ENCODE data around the gene SSTR1.

The SSTR1 gene

DNA sequence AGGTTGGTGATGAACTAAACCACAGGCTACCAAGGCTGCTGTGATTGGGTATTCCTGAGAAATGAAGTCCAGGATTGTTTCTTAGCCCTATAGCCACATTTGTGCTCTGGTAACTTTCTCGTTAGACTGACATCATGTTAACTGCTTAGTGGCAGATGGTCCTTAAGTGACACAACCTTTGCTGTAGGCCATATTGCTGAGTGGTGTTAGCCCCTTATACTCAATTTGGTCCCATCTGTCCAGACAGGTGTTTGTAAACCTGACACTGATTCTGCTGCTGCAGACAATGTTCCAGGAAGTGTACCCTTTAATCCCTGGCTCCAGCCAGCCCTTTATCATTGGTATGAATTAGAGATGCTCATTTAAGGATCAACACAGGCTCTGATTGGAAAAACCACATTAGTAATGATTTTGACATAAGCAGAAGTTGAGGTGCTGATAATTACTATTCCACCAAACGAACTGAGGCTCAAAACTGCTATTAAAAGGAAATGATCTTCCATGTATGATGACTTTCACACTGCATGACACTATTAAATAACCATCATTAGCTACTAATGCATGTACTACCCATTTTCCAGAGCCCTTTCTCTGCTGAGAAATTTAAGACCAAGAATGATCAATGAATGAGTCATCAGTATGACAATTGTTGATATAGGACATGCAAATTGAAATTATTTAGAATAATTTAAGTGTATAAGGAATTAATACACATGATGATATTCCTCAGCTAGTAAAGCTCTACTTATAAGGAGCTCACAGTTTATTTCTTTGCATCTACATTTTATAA, 3.6 kb upstream of the SSTR1 start:
- no peak for DNase-seq

- DNase-seq: no peak
Measured at GRCh38 chr14:38204719-38205115, 3.0 kb upstream of the SSTR1 start.

DNA sequence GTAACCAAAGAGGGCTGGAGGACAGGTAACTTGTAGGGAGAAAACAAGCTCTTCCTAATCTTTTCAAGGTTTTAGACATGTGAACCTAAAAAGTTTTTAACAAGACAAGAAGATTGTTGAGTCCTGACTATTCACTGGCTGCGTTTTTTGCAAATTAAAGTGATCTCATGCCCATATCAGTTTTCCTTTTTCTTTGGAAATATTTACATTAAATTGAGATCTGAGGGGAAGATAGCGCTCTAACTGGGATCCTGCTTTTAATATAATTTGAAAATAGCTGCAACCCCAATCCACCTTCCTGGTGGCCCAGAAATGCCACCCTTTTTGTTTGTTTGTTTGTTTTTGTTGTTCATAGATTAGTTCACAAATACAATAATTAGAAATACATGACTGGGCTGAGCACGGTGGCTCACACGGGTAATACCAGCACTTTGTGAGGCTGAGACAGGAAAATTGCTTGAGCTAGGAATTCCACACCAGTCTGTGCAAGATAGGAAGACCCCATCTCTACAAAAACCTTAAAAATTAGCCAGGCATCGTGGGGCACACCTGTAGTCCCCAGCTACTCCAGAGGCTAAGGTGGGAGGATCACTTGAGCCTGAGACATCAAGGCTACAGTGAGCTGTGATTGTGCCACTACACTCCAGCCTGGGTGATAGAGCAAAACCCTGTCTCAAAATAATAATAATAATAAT, 2.4 kb upstream of the SSTR1 start:
- no peak for DNase-seq

DNA sequence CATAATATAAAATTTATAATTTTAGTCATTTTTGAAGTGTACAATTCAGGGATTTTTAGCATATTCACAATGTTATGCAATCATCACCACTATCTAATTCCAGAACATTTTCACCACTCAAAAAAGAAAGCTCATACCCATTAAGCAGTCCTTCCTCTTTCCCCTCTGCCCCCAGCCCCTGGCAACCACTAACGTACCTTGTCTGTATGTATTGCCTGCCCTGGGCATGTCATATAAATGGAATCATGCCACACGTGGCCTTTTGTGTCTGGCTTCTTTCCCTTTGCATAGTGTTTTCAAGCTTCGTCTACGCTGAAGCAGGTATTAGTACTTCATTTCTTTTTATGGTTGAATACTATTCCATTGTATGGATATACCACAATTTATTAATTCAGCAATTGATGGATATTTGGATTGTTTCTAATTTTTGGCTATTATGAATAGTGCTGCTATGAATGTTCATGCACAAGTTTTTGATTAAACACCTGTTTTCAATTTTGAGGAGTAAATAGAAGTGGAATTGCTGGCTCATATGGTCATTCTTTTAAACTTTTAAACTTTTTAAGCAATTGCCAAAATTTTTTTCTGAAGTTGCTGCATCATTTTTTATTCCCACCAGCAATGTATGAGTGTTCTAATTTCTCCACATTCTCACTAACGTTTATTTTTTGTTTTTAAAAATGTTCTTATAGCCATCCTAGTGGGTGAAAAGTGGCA, 1.6 kb upstream of the SSTR1 start:
- no peak for DNase-seq

GRCh38 chr14:38206689-38207376, 871 bp upstream of the SSTR1 start:
- DNase-seq: no peak

DNA sequence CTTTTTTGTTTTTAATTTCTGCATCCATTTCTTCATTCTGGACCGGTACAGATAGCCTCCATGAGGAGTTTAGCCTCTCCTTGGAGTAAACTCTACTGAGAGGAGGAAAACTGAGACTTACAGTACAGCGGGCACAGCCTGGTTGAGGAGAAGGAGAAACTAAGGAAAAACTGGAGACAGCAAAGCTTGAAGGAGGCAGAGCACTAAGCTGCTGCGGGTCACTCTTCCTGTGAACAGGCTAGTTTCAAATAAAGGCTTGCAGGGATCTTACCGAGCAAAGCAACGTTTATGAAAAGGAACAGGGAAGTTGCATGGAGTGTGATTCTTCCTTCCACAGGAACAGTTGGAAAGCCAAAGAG, 348 bp upstream of the SSTR1 start:
- DNase-seq: no peak

DNA sequence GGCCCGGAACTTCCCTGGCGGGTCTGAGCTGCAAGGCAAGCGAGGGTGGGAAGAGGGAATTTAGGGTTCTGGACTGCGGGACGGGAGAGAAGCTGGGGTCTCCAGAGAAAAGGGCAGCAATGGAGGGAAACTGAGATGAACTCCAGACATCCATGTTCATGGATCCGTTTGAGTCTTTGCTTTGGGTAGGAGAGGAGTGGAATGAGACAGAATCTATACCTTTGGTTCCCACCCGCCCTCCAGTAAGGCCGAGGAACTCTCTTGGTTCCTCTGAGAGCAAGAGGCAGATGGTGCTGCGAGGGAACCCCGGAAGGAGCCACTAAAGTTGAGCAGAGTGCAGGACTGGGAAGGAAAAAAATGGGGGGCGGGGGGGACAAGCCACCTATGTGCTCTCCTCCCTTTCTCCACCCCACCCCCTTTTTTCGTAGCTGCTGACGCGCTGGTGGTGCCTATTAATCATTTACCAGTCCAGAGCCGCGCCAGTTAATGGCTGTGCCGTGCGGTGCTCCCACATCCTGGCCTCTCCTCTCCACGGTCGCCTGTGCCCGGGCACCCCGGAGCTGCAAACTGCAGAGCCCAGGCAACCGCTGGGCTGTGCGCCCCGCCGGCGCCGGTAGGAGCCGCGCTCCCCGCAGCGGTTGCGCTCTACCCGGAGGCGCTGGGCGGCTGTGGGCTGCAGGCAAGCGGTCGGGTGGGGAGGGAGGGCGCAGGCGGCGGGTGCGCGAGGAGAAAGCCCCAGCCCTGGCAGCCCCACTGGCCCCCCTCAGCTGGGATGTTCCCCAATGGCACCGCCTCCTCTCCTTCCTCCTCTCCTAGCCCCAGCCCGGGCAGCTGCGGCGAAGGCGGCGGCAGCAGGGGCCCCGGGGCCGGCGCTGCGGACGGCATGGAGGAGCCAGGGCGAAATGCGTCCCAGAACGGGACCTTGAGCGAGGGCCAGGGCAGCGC, 1.2 kb downstream of the SSTR1 start:
- DNase-seq: no peak

DNA sequence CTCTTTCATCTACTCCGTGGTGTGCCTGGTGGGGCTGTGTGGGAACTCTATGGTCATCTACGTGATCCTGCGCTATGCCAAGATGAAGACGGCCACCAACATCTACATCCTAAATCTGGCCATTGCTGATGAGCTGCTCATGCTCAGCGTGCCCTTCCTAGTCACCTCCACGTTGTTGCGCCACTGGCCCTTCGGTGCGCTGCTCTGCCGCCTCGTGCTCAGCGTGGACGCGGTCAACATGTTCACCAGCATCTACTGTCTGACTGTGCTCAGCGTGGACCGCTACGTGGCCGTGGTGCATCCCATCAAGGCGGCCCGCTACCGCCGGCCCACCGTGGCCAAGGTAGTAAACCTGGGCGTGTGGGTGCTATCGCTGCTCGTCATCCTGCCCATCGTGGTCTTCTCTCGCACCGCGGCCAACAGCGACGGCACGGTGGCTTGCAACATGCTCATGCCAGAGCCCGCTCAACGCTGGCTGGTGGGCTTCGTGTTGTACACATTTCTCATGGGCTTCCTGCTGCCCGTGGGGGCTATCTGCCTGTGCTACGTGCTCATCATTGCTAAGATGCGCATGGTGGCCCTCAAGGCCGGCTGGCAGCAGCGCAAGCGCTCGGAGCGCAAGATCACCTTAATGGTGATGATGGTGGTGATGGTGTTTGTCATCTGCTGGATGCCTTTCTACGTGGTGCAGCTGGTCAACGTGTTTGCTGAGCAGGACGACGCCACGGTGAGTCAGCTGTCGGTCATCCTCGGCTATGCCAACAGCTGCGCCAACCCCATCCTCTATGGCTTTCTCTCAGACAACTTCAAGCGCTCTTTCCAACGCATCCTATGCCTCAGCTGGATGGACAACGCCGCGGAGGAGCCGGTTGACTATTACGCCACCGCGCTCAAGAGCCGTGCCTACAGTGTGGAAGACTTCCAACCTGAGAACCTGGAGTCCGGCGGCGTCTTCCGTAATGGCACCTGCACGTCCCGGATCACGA, 2.2 kb downstream of the SSTR1 start:
- no peak for DNase-seq

- DNase-seq: no peak
Measured at GRCh38 chr14:38210587-38211216, 3.0 kb downstream of the SSTR1 start.

GRCh38 chr14:38211255-38211735, 3.6 kb downstream of the SSTR1 start:
- DNase-seq: no peak

DNA sequence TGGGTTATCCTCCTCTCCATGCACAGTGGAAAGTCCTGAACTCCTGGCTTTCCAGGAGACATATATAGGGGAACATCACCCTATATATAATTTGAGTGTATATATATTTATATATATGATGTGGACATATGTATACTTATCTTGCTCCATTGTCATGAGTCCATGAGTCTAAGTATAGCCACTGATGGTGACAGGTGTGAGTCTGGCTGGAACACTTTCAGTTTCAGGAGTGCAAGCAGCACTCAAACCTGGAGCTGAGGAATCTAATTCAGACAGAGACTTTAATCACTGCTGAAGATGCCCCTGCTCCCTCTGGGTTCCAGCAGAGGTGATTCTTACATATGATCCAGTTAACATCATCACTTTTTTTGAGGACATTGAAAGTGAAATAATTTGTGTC, 4.4 kb downstream of the SSTR1 start:
- DNase-seq: no peak

GRCh38 chr14:38213001-38213400, 5.3 kb downstream of the SSTR1 start:
- DNase-seq: no peak

DNA sequence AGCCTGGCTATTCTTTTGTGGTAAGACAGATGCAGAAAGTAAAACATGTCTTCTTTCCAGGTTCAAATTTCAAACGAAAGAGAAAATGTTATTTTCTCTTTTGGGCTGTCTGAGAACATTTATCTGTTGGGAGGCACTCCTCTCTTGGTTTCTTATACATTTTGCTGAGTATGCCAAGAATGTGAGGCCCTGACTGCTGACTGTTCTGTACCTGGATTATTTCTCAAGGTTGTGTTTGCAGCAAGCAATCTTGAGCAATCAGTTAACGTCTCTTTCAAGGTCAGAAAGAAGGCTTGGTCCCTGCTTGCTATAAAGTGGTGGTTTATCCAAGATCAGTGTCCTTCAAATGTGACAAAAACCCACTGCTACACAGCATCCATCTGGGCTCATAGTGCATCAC, 9.8 kb downstream of the SSTR1 start:
- no peak for DNase-seq

DNA sequence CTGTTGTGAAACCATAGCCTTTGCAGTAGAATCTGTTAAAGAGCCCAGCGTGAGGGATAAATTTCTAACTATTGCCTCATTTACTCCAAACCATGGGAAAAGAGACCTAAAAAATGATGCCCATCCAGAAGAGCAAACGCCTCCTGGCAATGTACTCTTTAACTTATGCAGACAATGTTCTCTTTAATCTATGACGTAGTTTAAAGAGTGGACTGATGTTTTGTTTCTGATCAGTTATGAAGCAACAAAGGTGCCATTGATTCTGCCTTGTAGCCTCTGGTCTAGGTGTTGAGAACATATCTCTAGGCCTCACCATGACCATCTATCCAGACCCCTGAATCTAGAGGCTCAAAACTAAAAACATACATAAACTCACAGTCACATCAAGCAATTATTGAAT, 13.4 kb downstream of the SSTR1 start:
- DNase-seq: no peak

- no peak for DNase-seq
Measured at GRCh38 chr14:38224338-38224737, 16.6 kb downstream of the SSTR1 start.

- no peak for DNase-seq
Measured at GRCh38 chr14:38225946-38226345, 18.2 kb downstream of the SSTR1 start.

DNA sequence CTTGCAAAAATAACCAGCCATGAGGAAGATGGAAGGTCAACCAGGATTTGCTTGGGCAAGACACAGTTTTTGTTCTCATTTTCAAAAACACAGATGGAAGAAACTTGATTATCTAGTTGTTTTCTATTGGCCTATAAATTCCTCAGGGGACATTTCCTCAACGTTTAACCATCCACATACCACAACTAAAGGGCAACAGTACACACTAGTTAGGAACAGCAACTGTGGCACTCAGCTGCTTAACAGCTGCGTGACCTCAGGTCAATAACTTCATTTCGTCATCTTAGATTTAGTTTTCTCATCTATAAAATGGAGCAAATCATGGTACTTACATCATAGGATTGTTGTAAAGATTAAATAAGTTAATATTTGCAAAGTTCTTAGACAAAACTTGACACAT, 18.7 kb downstream of the SSTR1 start:
- no peak for DNase-seq

- no peak for DNase-seq
Measured at GRCh38 chr14:38233218-38233617, 25.5 kb downstream of the SSTR1 start.

GRCh38 chr14:38238332-38238731, 30.6 kb downstream of the SSTR1 start:
- no peak for DNase-seq

- no peak for DNase-seq
Measured at GRCh38 chr14:38238878-38239277, 31.2 kb downstream of the SSTR1 start.

All from CD4-positive, alpha-beta T cell treated with Interleukin-17A for 1 hour (primary cell).